ENCODE measurements around the gene S1PR1. TPM values are rescaled to one million over a fixed set of nuclear protein-coding genes. Genes with fewer than 3 reads are reported as not detected.

S1PR1 gene
- total RNA-seq (2016; rRNA removed; fragmentation: Illumina TruSeq; extraction: Trizol), result not detected in 2 replicates
- not detected in 2 replicates for total RNA-seq (2016; cell fraction: cytosol; rRNA removed; fragmentation: Illumina TruSeq; extraction: Trizol; ENCODE audit: low read depth)
- not detected in 2 replicates for total RNA-seq (2016; cell fraction: insoluble cytoplasmic fraction; rRNA removed; fragmentation: Illumina TruSeq; extraction: Trizol)
- not detected in 2 replicates for total RNA-seq (2016; cell fraction: membrane; rRNA removed; fragmentation: Illumina TruSeq; extraction: Trizol)
- not detected in 2 replicates for total RNA-seq (2016; cell fraction: nucleus; rRNA removed; fragmentation: Illumina TruSeq; extraction: Trizol)
- polyA plus RNA-seq (2011; rRNA removed), result not detected in 2 replicates
- not detected in 2 replicates for polyA plus RNA-seq (2011; cell fraction: cytosol; rRNA removed)
- not detected in 2 replicates for polyA plus RNA-seq (2011; cell fraction: nucleus; rRNA removed)
- not detected in 2 replicates for polyA plus RNA-seq (2012)
- polyA plus RNA-seq (2016; cell fraction: cytosol; fragmentation: Illumina TruSeq; extraction: Trizol; ENCODE audit: low read depth), result not detected in 2 replicates
- polyA plus RNA-seq (2016; cell fraction: insoluble cytoplasmic fraction; fragmentation: Illumina TruSeq; extraction: Trizol; ENCODE audit: low read depth), result not detected in 2 replicates
- not detected in 2 replicates for polyA plus RNA-seq (2016; cell fraction: membrane; fragmentation: Illumina TruSeq; extraction: Trizol; ENCODE audit: low read depth)
- not detected in 2 replicates for polyA plus RNA-seq (2016; cell fraction: nucleus; fragmentation: Illumina TruSeq; extraction: Trizol; ENCODE audit: insufficient read depth, low read depth)
- 0.33 TPM in 1 of 2 replicates, not detected in the other for polyA minus RNA-seq (2011; rRNA and poly(A)+ RNA removed; ENCODE audit: low replicate concordance)
- not detected in 2 replicates for polyA minus RNA-seq (2011; cell fraction: cytosol; rRNA and poly(A)+ RNA removed)
- polyA minus RNA-seq (2011; cell fraction: nucleus; rRNA and poly(A)+ RNA removed), result not detected in 2 replicates
- not detected for Bru-seq, nascent RNA
- BruChase-seq, experiment 1, labeled RNA remaining after a 6-hour chase, result percentile 14 among the genes with signal in this experiment
- BruChase-seq, experiment 2, labeled RNA remaining after a 2-hour chase, result percentile 19 among the genes with signal in this experiment
- long read RNA-seq, experiment 1, result 0 reads
- long read RNA-seq, experiment 2, result 0 reads

DNA sequence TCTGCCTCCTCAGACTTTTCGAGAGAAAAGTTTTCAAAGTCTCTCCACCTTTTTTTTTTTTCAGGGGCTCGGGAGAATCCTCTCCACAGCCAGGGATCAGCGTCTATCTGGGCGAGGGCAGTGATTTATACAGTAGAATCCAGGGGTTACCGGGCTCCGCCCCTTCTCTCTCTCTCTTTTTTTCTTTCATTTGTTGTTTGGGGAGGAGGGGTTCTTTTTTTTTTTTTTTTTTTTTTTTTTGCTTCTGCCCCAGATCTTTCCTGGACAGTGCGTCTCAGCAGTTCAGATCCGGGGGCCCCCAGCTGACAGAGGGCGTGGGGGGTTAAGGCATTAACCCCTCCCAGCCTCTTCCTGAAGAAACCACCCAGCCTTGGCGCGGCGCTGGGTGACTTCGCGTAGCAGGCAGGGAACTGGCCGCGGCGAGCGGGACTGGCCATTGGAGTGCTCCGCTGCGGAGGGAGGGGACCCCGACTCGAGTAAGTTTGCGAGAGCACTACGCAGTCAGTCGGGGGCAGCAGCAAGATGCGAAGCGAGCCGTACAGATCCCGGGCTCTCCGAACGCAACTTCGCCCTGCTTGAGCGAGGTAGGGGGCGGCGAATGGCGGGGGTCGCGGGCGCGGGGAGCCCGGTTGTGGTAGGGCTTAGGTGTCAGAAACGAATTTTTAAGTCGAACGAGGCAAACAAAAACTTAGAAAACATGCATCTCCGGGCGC is at the start of gene S1PR1:
Gene S1PR1, plus strand, starts transcription at position 504 of the 713 bp plus-strand sequence. CDS start 1,966 bp downstream, outside the sequence.
- ChIA-PET POLR2A (no interaction called here), CTCF (ENCODE audit: low intra/inter-chr PET ratio, low total read pairs) (interaction anchor here (2.6 kb wide), 1 partner anchor 315 kb away, joined by 12 read pairs; no protein-coding TSS in a partner anchor)
- Histone ChIP-seq H3K9me3 (ENCODE audit: low read length) (no peaks in the 10 kb centered on the region), H3K27me3 (ENCODE audit: control insufficient read depth in 1 of 2, insufficient read depth in 2 of 2, low read length in 2 of 2) (peaks cover 9 to 38% of the 10 kb centered on the region in 2 experiments), H4K20me1 (ENCODE audit: insufficient read depth, low read length) (no peaks in the 10 kb centered on the region), H3K4me2 (ENCODE audit: low read depth, low read length) (peak within 1 kb of the TSS; percentile 81), H3K9ac (ENCODE audit: insufficient read depth, low read depth, low read length) (no peak within 1 kb of the TSS), H3K4me3 (replicated peaks in 1 of 3; ENCODE audit: insufficient read depth in 1 of 3, low read depth in 2 of 3, low read length in 3 of 3) (peak within 1 kb of the TSS; percentile 35 to 66 (median 45); a peak in 5 of 6 replicates), H3K79me2 (ENCODE audit: insufficient read depth, low read length) (no peaks in the 10 kb centered on the region), H3K36me3 (replicated peaks in 1 of 2; ENCODE audit: control insufficient read depth in 1 of 2, insufficient read depth in 2 of 2, low read length in 2 of 2) (no peaks in the 10 kb centered on the region), H3K27ac (ENCODE audit: extremely low read length, insufficient read depth, low read length) (no peak within 1 kb of the TSS), H3K4me1 (ENCODE audit: insufficient read depth, low read length) (peaks cover 28% of the 10 kb centered on the region), H2AFZ (ENCODE audit: low read length) (no peak within 1 kb of the TSS)
- TF ChIP-seq, protein P1, sequence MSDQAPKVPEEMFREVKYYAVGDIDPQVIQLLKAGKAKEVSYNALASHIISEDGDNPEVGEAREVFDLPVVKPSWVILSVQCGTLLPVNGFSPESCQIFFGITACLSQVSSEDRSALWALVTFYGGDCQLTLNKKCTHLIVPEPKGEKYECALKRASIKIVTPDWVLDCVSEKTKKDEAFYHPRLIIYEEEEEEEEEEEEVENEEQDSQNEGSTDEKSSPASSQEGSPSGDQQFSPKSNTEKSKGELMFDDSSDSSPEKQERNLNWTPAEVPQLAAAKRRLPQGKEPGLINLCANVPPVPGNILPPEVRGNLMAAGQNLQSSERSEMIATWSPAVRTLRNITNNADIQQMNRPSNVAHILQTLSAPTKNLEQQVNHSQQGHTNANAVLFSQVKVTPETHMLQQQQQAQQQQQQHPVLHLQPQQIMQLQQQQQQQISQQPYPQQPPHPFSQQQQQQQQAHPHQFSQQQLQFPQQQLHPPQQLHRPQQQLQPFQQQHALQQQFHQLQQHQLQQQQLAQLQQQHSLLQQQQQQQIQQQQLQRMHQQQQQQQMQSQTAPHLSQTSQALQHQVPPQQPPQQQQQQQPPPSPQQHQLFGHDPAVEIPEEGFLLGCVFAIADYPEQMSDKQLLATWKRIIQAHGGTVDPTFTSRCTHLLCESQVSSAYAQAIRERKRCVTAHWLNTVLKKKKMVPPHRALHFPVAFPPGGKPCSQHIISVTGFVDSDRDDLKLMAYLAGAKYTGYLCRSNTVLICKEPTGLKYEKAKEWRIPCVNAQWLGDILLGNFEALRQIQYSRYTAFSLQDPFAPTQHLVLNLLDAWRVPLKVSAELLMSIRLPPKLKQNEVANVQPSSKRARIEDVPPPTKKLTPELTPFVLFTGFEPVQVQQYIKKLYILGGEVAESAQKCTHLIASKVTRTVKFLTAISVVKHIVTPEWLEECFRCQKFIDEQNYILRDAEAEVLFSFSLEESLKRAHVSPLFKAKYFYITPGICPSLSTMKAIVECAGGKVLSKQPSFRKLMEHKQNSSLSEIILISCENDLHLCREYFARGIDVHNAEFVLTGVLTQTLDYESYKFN (CRISPR knock-in tag; conservative IDR thresholded peaks at IDR 0.05), result no peak
- TF ChIP-seq SCMH1 (CRISPR knock-in tag; IDR thresholded peaks at IDR 0.05; ENCODE audit: borderline replicate concordance), result peak; percentile 16; the same call in 1 of the 2 replicates
- TF ChIP-seq ZFP1 (CRISPR knock-in tag; IDR thresholded peaks at IDR 0.05), result no peak
- no peak for TF ChIP-seq ZNF558 (CRISPR knock-in tag; IDR thresholded peaks at IDR 0.05; ENCODE audit: borderline replicate concordance)
- no peak for TF ChIP-seq NR2F1 (CRISPR knock-in tag; IDR thresholded peaks at IDR 0.05)
- peak; percentile 68 for TF ChIP-seq HNRNPLL (IDR thresholded peaks at IDR 0.05; ENCODE audit: low read depth, low read length, poor library complexity, severe bottlenecking)
- TF ChIP-seq, protein P2, sequence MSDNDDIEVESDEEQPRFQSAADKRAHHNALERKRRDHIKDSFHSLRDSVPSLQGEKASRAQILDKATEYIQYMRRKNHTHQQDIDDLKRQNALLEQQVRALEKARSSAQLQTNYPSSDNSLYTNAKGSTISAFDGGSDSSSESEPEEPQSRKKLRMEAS (IDR thresholded peaks at IDR 0.05), result no peak
- TF ChIP-seq, protein P3, sequence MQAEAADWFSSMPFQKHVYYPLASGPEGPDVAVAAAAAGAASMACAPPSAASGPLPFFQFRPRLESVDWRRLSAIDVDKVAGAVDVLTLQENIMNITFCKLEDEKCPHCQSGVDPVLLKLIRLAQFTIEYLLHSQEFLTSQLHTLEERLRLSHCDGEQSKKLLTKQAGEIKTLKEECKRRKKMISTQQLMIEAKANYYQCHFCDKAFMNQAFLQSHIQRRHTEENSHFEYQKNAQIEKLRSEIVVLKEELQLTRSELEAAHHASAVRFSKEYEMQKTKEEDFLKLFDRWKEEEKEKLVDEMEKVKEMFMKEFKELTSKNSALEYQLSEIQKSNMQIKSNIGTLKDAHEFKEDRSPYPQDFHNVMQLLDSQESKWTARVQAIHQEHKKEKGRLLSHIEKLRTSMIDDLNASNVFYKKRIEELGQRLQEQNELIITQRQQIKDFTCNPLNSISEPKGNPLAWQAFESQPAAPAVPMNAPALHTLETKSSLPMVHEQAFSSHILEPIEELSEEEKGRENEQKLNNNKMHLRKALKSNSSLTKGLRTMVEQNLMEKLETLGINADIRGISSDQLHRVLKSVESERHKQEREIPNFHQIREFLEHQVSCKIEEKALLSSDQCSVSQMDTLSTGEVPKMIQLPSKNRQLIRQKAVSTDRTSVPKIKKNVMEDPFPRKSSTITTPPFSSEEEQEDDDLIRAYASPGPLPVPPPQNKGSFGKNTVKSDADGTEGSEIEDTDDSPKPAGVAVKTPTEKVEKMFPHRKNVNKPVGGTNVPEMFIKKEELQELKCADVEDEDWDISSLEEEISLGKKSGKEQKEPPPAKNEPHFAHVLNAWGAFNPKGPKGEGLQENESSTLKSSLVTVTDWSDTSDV (CRISPR knock-in tag; IDR thresholded peaks at IDR 0.05), result no peak
- TF ChIP-seq ZNF766 (CRISPR knock-in tag; IDR thresholded peaks at IDR 0.05; ENCODE audit: borderline replicate concordance), result no peak
- 0 out of 2 replicates have a peak, but pooled peaks have one; percentile 47 for TF ChIP-seq ZNF263 (CRISPR knock-in tag; IDR thresholded peaks at IDR 0.05)
- FAIRE-seq (no peak), DNase-seq (ENCODE audit: low spot score) (no peak), ATAC-seq (peak; percentile 55)
- no TSS peak for BruUV-seq (replicated peaks)
- in situ Hi-C loops (cut with HindIII; ENCODE audit: extremely low pct_ligation_motif_present, low pct_unique_long_range_greater_than_20kb) (loop anchor here (5.0 kb wide), 1 partner anchor 309 kb away; no protein-coding TSS in a partner anchor), intact Hi-C loops (cut with micrococcal nuclease; ENCODE audit: unreplicated experiment) (loop anchor here (1.0 to 10.0 kb wide), 2 partner anchors 55 to 102 kb away; no protein-coding TSS in a partner anchor)
- 3% methylated on average over 19 of the region's 46 CpGs for WGBS (ENCODE audit: low lambda C conversion rate)
